Measurements from ENCODE around the gene KCNIP4. TPM values are rescaled to one million over a fixed set of nuclear protein-coding genes. Genes with fewer than 3 reads are reported as not detected.

The KCNIP4 gene
- total RNA-seq, 1 donor from 2014 or later = 0.39 TPM

DNA sequence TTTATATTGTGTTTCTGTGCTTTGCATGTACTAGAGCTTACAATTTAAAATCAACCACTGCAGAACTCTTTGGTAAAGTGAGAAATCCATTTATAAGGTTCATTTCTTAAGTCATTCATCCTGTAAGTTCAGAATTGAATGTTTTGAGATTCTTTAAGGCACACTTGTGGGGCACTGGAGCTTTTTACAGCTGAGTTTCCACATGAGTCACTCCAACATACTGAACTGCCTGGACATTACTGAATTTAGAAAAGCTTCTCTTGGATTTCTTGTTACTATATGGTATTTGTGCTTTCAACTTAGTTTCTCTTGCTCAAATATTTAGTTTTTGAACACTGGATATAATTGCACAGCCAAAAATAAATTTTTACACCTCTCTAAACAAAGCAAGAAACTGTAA lies 1022.0 kb downstream of the KCNIP4 start:
- H3K4me1 Mint-ChIP-seq = no peaks in the 10 kb centered on the region

DNA sequence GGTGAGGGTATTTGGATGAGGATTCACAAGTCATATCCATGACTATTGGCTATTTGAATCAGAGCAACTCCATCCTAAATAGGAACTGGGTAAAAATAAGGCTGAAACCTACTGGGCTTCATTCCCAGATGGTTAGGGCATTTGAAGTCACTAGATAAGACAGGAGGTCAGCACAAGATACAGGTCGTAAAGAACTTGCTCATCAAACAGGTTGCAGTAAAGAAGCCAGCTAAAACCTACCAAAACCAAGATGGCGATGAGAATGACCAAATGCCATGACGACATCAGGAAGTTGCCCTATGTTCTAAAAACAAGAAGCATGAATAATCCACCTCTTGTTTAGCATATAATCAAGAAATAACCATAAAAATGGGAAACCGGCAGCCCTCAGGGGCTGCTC lies 1023.4 kb downstream of the KCNIP4 start:
- no peaks in the 10 kb centered on the region for H3K27me3 ChIP-seq
- Mint-ChIP-seq H3K4me3 (no peak overlapping the region), H3K27ac (no peak overlapping the region), H3K9me3 (no peaks in the 10 kb centered on the region), H3K36me3 (no peaks in the 10 kb centered on the region), H3K27me3 (ENCODE audit: insufficient read depth, low read depth) (no peaks in the 10 kb centered on the region), H3K4me1 (no peaks in the 10 kb centered on the region)
- no peak overlapping the region for H3K4me2 ChIP-seq
- H3K4me3 ChIP-seq = no peak overlapping the region
- no peaks in the 10 kb centered on the region for H3K79me2 ChIP-seq (ENCODE audit: low read depth)
- H3K9ac ChIP-seq = no peak overlapping the region
- no peaks in the 10 kb centered on the region for H3K36me3 ChIP-seq
- H3F3A ChIP-seq (ENCODE audit: low read depth) = no peaks in the 10 kb centered on the region
- H4K20me1 ChIP-seq (ENCODE audit: low read depth) = no peaks in the 10 kb centered on the region
- H3K4me1 ChIP-seq = no peaks in the 10 kb centered on the region
- no peak for DNase-seq (ENCODE audit: low spot score)
- no peak overlapping the region for H2AFZ ChIP-seq (replicated peaks)
- no peak overlapping the region for H3K27ac ChIP-seq
- no peaks in the 10 kb centered on the region for H3K9me3 ChIP-seq (ENCODE audit: low read depth)
- TF ChIP-seq, protein P1, sequence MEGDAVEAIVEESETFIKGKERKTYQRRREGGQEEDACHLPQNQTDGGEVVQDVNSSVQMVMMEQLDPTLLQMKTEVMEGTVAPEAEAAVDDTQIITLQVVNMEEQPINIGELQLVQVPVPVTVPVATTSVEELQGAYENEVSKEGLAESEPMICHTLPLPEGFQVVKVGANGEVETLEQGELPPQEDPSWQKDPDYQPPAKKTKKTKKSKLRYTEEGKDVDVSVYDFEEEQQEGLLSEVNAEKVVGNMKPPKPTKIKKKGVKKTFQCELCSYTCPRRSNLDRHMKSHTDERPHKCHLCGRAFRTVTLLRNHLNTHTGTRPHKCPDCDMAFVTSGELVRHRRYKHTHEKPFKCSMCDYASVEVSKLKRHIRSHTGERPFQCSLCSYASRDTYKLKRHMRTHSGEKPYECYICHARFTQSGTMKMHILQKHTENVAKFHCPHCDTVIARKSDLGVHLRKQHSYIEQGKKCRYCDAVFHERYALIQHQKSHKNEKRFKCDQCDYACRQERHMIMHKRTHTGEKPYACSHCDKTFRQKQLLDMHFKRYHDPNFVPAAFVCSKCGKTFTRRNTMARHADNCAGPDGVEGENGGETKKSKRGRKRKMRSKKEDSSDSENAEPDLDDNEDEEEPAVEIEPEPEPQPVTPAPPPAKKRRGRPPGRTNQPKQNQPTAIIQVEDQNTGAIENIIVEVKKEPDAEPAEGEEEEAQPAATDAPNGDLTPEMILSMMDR (IDR thresholded peaks at IDR 0.05) = no peak
- TF ChIP-seq EZH2phosphoT487 (IDR thresholded peaks at IDR 0.05) = no peak
- no peak for TF ChIP-seq EZH2 (IDR thresholded peaks at IDR 0.05)

More for the DNA sequence above, 1022.0 kb downstream of the KCNIP4 start:
- Mint-ChIP-seq H3K36me3 (no peaks in the 10 kb centered on the region), H3K27me3 (ENCODE audit: insufficient read depth, low read depth) (no peaks in the 10 kb centered on the region), H3K27ac (no peak overlapping the region), H3K9me3 (no peaks in the 10 kb centered on the region), H3K4me3 (no peak overlapping the region)
- Histone ChIP-seq H3K9me3 (ENCODE audit: low read depth) (no peaks in the 10 kb centered on the region), H3K27ac (no peak overlapping the region), H3K4me2 (no peak overlapping the region), H4K20me1 (ENCODE audit: low read depth) (no peaks in the 10 kb centered on the region), H3K27me3 (no peaks in the 10 kb centered on the region), H2AFZ (replicated peaks) (no peak overlapping the region), H3K4me1 (no peaks in the 10 kb centered on the region), H3K79me2 (ENCODE audit: low read depth) (no peaks in the 10 kb centered on the region), H3K9ac (no peak overlapping the region), H3K4me3 (no peak overlapping the region), H3F3A (ENCODE audit: low read depth) (no peaks in the 10 kb centered on the region), H3K36me3 (no peaks in the 10 kb centered on the region)
- TF ChIP-seq EZH2phosphoT487 (IDR thresholded peaks at IDR 0.05) (no peak), EZH2 (IDR thresholded peaks at IDR 0.05) (no peak)
- TF ChIP-seq, protein P1 (IDR thresholded peaks at IDR 0.05) = no peak
- DNase-seq (ENCODE audit: low spot score) = no peak

DNA sequence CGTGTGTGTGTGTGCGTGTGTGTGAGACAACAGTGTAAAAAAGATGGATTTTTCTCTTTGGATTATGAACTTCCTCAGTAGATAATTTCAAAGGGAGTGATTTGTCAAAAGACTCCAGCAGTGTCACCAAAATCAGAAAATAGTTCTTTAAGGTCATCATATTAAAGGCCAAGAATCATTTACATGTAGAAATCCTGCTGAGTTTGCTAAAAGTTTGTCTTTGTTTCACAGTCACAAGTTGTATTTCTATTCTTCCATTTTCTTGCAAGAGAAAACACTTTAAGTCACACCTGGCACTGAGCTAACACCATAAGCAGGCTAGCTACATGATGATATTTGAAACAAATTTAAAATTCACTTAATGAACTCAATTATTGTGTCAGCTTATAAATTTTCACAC lies 1025.6 kb downstream of the KCNIP4 start:
- Histone ChIP-seq H2AFZ (replicated peaks) (no peak overlapping the region), H3K9me3 (ENCODE audit: low read depth) (no peaks in the 10 kb centered on the region), H3K36me3 (no peaks in the 10 kb centered on the region), H3K9ac (no peak overlapping the region), H3K27me3 (no peaks in the 10 kb centered on the region), H3K4me2 (no peak overlapping the region), H3K4me1 (no peaks in the 10 kb centered on the region), H4K20me1 (ENCODE audit: low read depth) (no peaks in the 10 kb centered on the region), H3K4me3 (no peak overlapping the region), H3K79me2 (ENCODE audit: low read depth) (no peaks in the 10 kb centered on the region), H3F3A (ENCODE audit: low read depth) (no peaks in the 10 kb centered on the region), H3K27ac (no peak overlapping the region)
- DNase-seq (ENCODE audit: low spot score) = no peak
- H3K36me3 Mint-ChIP-seq = no peaks in the 10 kb centered on the region
- TF ChIP-seq EZH2phosphoT487 (IDR thresholded peaks at IDR 0.05) = no peak
- TF ChIP-seq EZH2 (IDR thresholded peaks at IDR 0.05) = no peak
- TF ChIP-seq, protein P1 (IDR thresholded peaks at IDR 0.05) = no peak
- H3K9me3 Mint-ChIP-seq = no peaks in the 10 kb centered on the region
- H3K4me3 Mint-ChIP-seq = no peak overlapping the region
- no peaks in the 10 kb centered on the region for H3K27me3 Mint-ChIP-seq (ENCODE audit: insufficient read depth, low read depth)
- no peak overlapping the region for H3K27ac Mint-ChIP-seq
- H3K4me1 Mint-ChIP-seq = no peaks in the 10 kb centered on the region
